GM12878 (cell line): ENCODE data around the gene MLST8. TPM values are rescaled to one million over a fixed set of nuclear protein-coding genes. Genes with fewer than 3 reads are reported as not detected.

Experiments
- ATF3 ChIP-seq: IDR thresholded peaks from 2 replicates; pipeline ENCODE4 v1.6.1; 2011; ENCODE audit warnings: low read depth, mild to moderate bottlenecking, low read length, moderate library complexity, borderline replicate concordance; ENCODE audit errors: extremely low read depth
- BMI1 ChIP-seq: fragments of 450-650 bp; IDR thresholded peaks from 2 replicates; pipeline ENCODE4 v1.6.1; 2016; ENCODE audit warnings: mild to moderate bottlenecking, moderate library complexity, borderline replicate concordance
- CEBPB ChIP-seq, 2 experiments: fragments of 150-350 bp in 1 of 2; IDR thresholded peaks; 2 replicates each; pipeline ENCODE4 v1.6.1; 2012 to 2014; ENCODE audit warnings: low read depth in 2 of 2, low read length in 2 of 2, borderline replicate concordance in 1 of 2, inconsistent platforms in 1 of 2
- CHD1 ChIP-seq: IDR thresholded peaks from 2 replicates; pipeline ENCODE4 v1.6.1; 2012; ENCODE audit warnings: low read depth, low read length, improper control_type of control experiment
- ESRRA ChIP-seq: IDR thresholded peaks from 2 replicates; pipeline ENCODE4 v1.6.1; 2012; ENCODE audit warnings: mild to moderate bottlenecking, low read length, improper control_type of control experiment
- EZH2 ChIP-seq: IDR thresholded peaks from 2 replicates; pipeline ENCODE4 v1.6.1; 2012; ENCODE audit warnings: low read depth, mild to moderate bottlenecking, control low read depth, inconsistent platforms, low read length, borderline replicate concordance; ENCODE audit not compliant: control insufficient read depth
- GATAD2B ChIP-seq: fragments of 450-650 bp; conservative IDR thresholded peaks from 2 replicates; pipeline ENCODE4 v1.6.1; 2017; ENCODE audit warnings: low read depth, mild to moderate bottlenecking, moderate library complexity
- HDAC2 ChIP-seq: fragments of 200-600 bp; sonication (generic); IDR thresholded peaks from 2 replicates; pipeline ENCODE4 v1.6.1; 2017
- HDAC6 ChIP-seq: fragments of 200-600 bp; sonication (generic); IDR thresholded peaks from one replicate; pipeline ENCODE4 v1.8.0; 2017; ENCODE audit warnings: antibody characterized with exemption; ENCODE audit not compliant: unreplicated experiment
- JUND ChIP-seq: IDR thresholded peaks from 2 replicates; pipeline ENCODE4 v1.6.1; 2012; ENCODE audit warnings: low read depth, mild to moderate bottlenecking, low read length, improper control_type of control experiment, moderate library complexity
- LARP7 ChIP-seq: fragments of 450-650 bp; IDR thresholded peaks from 2 replicates; pipeline ENCODE4 v1.6.1; 2017; ENCODE audit warnings: mild to moderate bottlenecking
- NFIC ChIP-seq: IDR thresholded peaks from 2 replicates; pipeline ENCODE4 v1.6.1; 2012; ENCODE audit warnings: low read depth, mild to moderate bottlenecking, inconsistent platforms, low read length, moderate library complexity
- NR2C1 ChIP-seq: fragments of 450-650 bp; IDR thresholded peaks from 2 replicates; pipeline ENCODE4 v1.6.1; 2017; ENCODE audit warnings: antibody characterized with exemption, mild to moderate bottlenecking, moderate library complexity
- PKNOX1 ChIP-seq: fragments of 450-650 bp; IDR thresholded peaks from 2 replicates; pipeline ENCODE4 v1.6.1; 2016; ENCODE audit warnings: mild to moderate bottlenecking
- PML ChIP-seq: IDR thresholded peaks from 2 replicates; pipeline ENCODE4 v1.6.1; 2012; ENCODE audit warnings: low read length, inconsistent platforms
- POLR2A ChIP-seq: IDR thresholded peaks from 2 replicates; pipeline ENCODE4 v1.6.1; 2011; ENCODE audit warnings: low read depth, mild to moderate bottlenecking, low read length
- POLR2AphosphoS5 ChIP-seq: IDR thresholded peaks from 2 replicates; pipeline ENCODE4 v1.6.1; 2011; ENCODE audit warnings: mild to moderate bottlenecking, low read length, inconsistent platforms
- REST ChIP-seq: IDR thresholded peaks from 2 replicates; pipeline ENCODE4 v1.6.1; 2012; ENCODE audit warnings: mild to moderate bottlenecking, low read depth, low read length
- RUNX3 ChIP-seq: IDR thresholded peaks from 2 replicates; pipeline ENCODE4 v1.6.1; 2012; ENCODE audit warnings: low read length, inconsistent platforms
- SREBF1 ChIP-seq: IDR thresholded peaks from 2 replicates; pipeline ENCODE4 v1.6.1; 2012; ENCODE audit warnings: mild to moderate bottlenecking, low read length
- SRF ChIP-seq, 2 experiments: IDR thresholded peaks; 2 replicates each; pipeline ENCODE4 v1.6.1; 2011; ENCODE audit warnings: low read depth in 2 of 2, low read length in 2 of 2, mild to moderate bottlenecking in 1 of 2, moderate library complexity in 1 of 2
- STAT1 ChIP-seq: fragments of 450-650 bp; conservative IDR thresholded peaks from 2 replicates; pipeline ENCODE4 v1.6.1; 2014; ENCODE audit warnings: antibody characterized with exemption, mild to moderate bottlenecking
- SUPT20H ChIP-seq: IDR thresholded peaks from 2 replicates; pipeline ENCODE4 v1.6.1; 2011; ENCODE audit warnings: low read depth, mild to moderate bottlenecking, low read length, moderate library complexity, borderline replicate concordance; ENCODE audit not compliant: control insufficient read depth
- SUZ12 ChIP-seq: fragments of 200-600 bp; sonication (generic); IDR thresholded peaks from one replicate; pipeline ENCODE4 v1.6.1; 2018; ENCODE audit warnings: antibody characterized with exemption, mild to moderate bottlenecking; ENCODE audit not compliant: unreplicated experiment
- WRNIP1 ChIP-seq: IDR thresholded peaks from 2 replicates; pipeline ENCODE4 v1.6.1; 2011; ENCODE audit warnings: low read depth, low read length, improper control_type of control experiment, borderline replicate concordance
- ZNF207 ChIP-seq: fragments of 450-650 bp; IDR thresholded peaks from 2 replicates; pipeline ENCODE4 v1.6.1; 2014; ENCODE audit warnings: antibody characterized with exemption, mild to moderate bottlenecking, borderline replicate concordance
- ZNF24 ChIP-seq: fragments of 450-650 bp; IDR thresholded peaks from 2 replicates; pipeline ENCODE4 v1.6.1; 2017; ENCODE audit warnings: antibody characterized with exemption, mild to moderate bottlenecking
- ZSCAN29 ChIP-seq: fragments of 450-650 bp; IDR thresholded peaks from 2 replicates; pipeline ENCODE4 v1.6.1; 2017; ENCODE audit warnings: mild to moderate bottlenecking, moderate library complexity
- ZZZ3 ChIP-seq: IDR thresholded peaks from 2 replicates; pipeline ENCODE4 v1.6.1; 2011; ENCODE audit warnings: low read depth; ENCODE audit not compliant: control insufficient read depth, insufficient read length
- polyA plus RNA-seq, 11 experiments: library from polyadenylated mRNA; depleted of rRNA in 4 of 11; unstranded in 6 of 11; stranded (reverse) in 5 of 11; fragments of >200 nt; fragmentation: Nextera tagmentation in 4 of 11; fragmentation: Illumina TruSeq in 1 of 11; extraction: Ambion mirVana in 4 of 11; extraction: Trizol in 1 of 11; gene quantifications; 1 replicate in 1 of 11; 2 replicates in 10 of 11; pipeline versions ENCODE4 v1.2.1 to v1.2.3, GENCODE V29; 2011 to 2016; ENCODE audit warnings: inconsistent platforms in 2 of 11, missing spikeins in 2 of 11, low read depth in 1 of 11
- total RNA-seq, 4 experiments: library from RNA; depleted of rRNA in 3 of 4; stranded (reverse); fragments of >200 nt in 3 of 4; fragmentation: Illumina TruSeq in 1 of 4; extraction: Trizol in 1 of 4; gene quantifications; 2 replicates each; pipeline versions ENCODE4 v1.2.1 to v1.2.3, GENCODE V29; 2013 to 2021

MLST8 gene
- total and polyA plus RNA-seq, 10 of the 15 experiments (the other 5 are each of a cell fraction or from before 2014, with no cell fraction given): 1.0 to 114 (median 64.2) TPM

- TF ChIP-seq PML: peak; percentile 70; the same call in 1 of the 2 replicates
- TF ChIP-seq ATF3: peak; percentile 91
- 0 out of 2 replicates have a peak, but pooled peaks have one; percentile 42 for TF ChIP-seq RUNX3
- no peak for TF ChIP-seq REST
- no peak for TF ChIP-seq ZZZ3
- no peak for TF ChIP-seq JUND
- peak; percentile 99 for TF ChIP-seq POLR2A
- TF ChIP-seq SRF (IDR thresholded peaks at IDR 0.05; ENCODE audit: low read depth in 2 of 2, low read length in 2 of 2): peak; percentile 79 to 89; a peak in 3 of 4 replicates
- no peak for TF ChIP-seq HDAC2
- TF ChIP-seq GATAD2B: peak; percentile 85
- TF ChIP-seq WRNIP1: no peak
- TF ChIP-seq NR2C1: peak; percentile 41; the same call in 1 of the 2 replicates
- no peak for TF ChIP-seq ZSCAN29
- TF ChIP-seq CHD1: no peak
- TF ChIP-seq PKNOX1: peak; percentile 99
- TF ChIP-seq LARP7: peak; percentile 86; the same call in 1 of the 2 replicates
- TF ChIP-seq NFIC: no peak
- no peak for TF ChIP-seq SUPT20H
- no peak for TF ChIP-seq ZNF24
- peak; percentile 96 for TF ChIP-seq POLR2AphosphoS5
- TF ChIP-seq CEBPB (IDR thresholded peaks at IDR 0.05; ENCODE audit: borderline replicate concordance in 1 of 2, low read depth in 2 of 2, low read length in 2 of 2): peak in 1 of 2 experiments; percentile 56; a peak in 1 of 4 replicates
- 0 out of 2 replicates have a peak, but pooled peaks have one; percentile 75 for TF ChIP-seq STAT1
- TF ChIP-seq ESRRA: no peak
- no peak for TF ChIP-seq HDAC6
- peak; percentile 99 for TF ChIP-seq BMI1
- TF ChIP-seq SUZ12: no peak
- TF ChIP-seq ZNF207: no peak
- TF ChIP-seq SREBF1: no peak
- no peak for TF ChIP-seq EZH2
Measured at GRCh38 chr16:2223221-2223941, 18.1 kb downstream of the MLST8 start, which contains the start of gene E4F1 (continued).
